Activated T-cell treated with anti-CD3 and anti-CD28 coated beads, Interleukin-2, amount 50 U/mL, for 72 hours (primary cell): Measurements from ENCODE around the gene GLUD1. TPM values are rescaled to one million over a fixed set of nuclear protein-coding genes. Genes with fewer than 3 reads are reported as not detected.
"Not testable (repeated sequence)": the region's sequence is repeated elsewhere in the genome, so short reads cannot be mapped to it uniquely, and the experiment has no call there.

ENCODE experiments used
- ATAC-seq, 2 donors: fragments of 150-1000 bp; cut with Tn5 transposase; replicated peaks in 1 of 2; 2 replicates each; pipeline ENCODE4 v1.10.0; 2021; ENCODE audit warnings: moderate library complexity in 2 of 2, mild to moderate bottlenecking in 1 of 2
- DNase-seq, 2 donors: peaks; one replicate each; pipeline ENCODE4 v3.0.0; 2021 to 2022; ENCODE audit warnings: mixed read lengths in 1 of 2
- H3K27ac Mint-ChIP-seq: one replicate; pipeline ENCODE4 v1.8.0; 2022; ENCODE audit warnings: mild to moderate bottlenecking, moderate library complexity, mixed read lengths
- H3K27me3 Mint-ChIP-seq: one replicate; pipeline ENCODE4 v1.8.0; 2022; ENCODE audit warnings: low read depth, mixed read lengths
- H3K36me3 Mint-ChIP-seq, 2 donors: one replicate each; pipeline ENCODE4 v1.8.0; 2022; ENCODE audit warnings: mixed read lengths in 2 of 2, mild to moderate bottlenecking in 1 of 2; ENCODE audit not compliant: insufficient read depth in 2 of 2
- H3K4me1 Mint-ChIP-seq: one replicate; pipeline ENCODE4 v1.8.0; 2022; ENCODE audit warnings: low read depth, mixed read lengths
- H3K4me3 Mint-ChIP-seq, 2 donors: one replicate each; pipeline ENCODE4 v1.8.0; 2022; ENCODE audit warnings: mild to moderate bottlenecking in 2 of 2, mixed read lengths in 2 of 2, moderate library complexity in 2 of 2
- H3K9me3 Mint-ChIP-seq, 2 donors: one replicate each; pipeline ENCODE4 v1.8.0; 2022; ENCODE audit warnings: mixed read lengths in 2 of 2
- total RNA-seq, 2 donors: library from RNA; stranded (reverse); gene quantifications; one replicate each; pipeline ENCODE4 v1.2.3, GENCODE V29; 2022

Gene GLUD1
- total RNA-seq, 2 donors from 2014 or later = 123 to 160 TPM

GRCh38 chr10:87025285-87025958, 69.2 kb downstream of the GLUD1 start:
- DNase-seq (peak; percentile 45 to 51), ATAC-seq (peak; percentile 98 to 100)
- not testable (repeated sequence) for H3K9me3 Mint-ChIP-seq, H3K27me3 Mint-ChIP-seq, H3K4me1 Mint-ChIP-seq, H3K36me3 Mint-ChIP-seq
- peak overlapping the region; percentile 76 for H3K27ac Mint-ChIP-seq
- H3K4me3 Mint-ChIP-seq = peak overlapping the region; percentile 56 to 66

GRCh38 chr10:87020056-87020455, 74.6 kb downstream of the GLUD1 start, which contains the start of gene FAM25A:
TSS of gene FAM25A (plus strand) at chr10:87020294. CDS start at chr10:87020325, 31 bp downstream.
- not testable (repeated sequence) for H3K36me3 Mint-ChIP-seq, ATAC-seq, H3K27ac Mint-ChIP-seq, H3K4me3 Mint-ChIP-seq, H3K27me3 Mint-ChIP-seq, H3K9me3 Mint-ChIP-seq, DNase-seq, H3K4me1 Mint-ChIP-seq

- DNase-seq, H3K27ac Mint-ChIP-seq, H3K4me1 Mint-ChIP-seq, H3K9me3 Mint-ChIP-seq, H3K36me3 Mint-ChIP-seq, ATAC-seq, H3K4me3 Mint-ChIP-seq, H3K27me3 Mint-ChIP-seq: not testable (repeated sequence)
Observed at GRCh38 chr10:87019504-87019903, 75.1 kb downstream of the GLUD1 start.

DNA sequence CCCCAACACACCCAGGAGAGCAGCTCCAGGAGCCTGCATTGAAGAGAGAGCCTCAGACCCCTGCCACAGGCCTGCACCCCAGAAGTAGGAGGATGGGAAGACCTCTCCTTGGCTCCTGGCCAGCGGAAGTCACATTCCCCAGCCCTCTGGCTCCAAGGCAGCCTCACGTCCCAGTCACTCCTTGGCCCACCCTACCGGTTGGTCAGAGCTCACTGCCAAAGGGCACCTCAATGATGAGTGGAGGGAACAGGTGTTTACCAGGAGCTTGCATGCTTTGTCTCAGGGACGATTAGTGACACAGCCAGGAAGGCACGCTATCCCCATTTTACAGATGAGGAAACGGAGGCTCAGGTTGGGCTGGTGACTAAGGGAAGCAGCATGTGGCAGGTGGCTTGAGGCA, 75.6 kb downstream of the GLUD1 start:
- H3K36me3 Mint-ChIP-seq, H3K4me1 Mint-ChIP-seq, H3K27ac Mint-ChIP-seq, DNase-seq, H3K4me3 Mint-ChIP-seq, ATAC-seq, H3K9me3 Mint-ChIP-seq, H3K27me3 Mint-ChIP-seq: not testable (repeated sequence)

- H3K4me3 Mint-ChIP-seq, ATAC-seq, H3K4me1 Mint-ChIP-seq, H3K9me3 Mint-ChIP-seq, H3K36me3 Mint-ChIP-seq, DNase-seq, H3K27me3 Mint-ChIP-seq, H3K27ac Mint-ChIP-seq: not testable (repeated sequence)
Observed at GRCh38 chr10:87018127-87018526, 76.5 kb downstream of the GLUD1 start.

GRCh38 chr10:87014986-87015716, 79.5 kb downstream of the GLUD1 start:
- not testable (repeated sequence) for H3K4me3 Mint-ChIP-seq, H3K27ac Mint-ChIP-seq, ATAC-seq, DNase-seq, H3K27me3 Mint-ChIP-seq, H3K36me3 Mint-ChIP-seq, H3K4me1 Mint-ChIP-seq, H3K9me3 Mint-ChIP-seq

- H3K4me3 Mint-ChIP-seq = peak overlapping the region in 1 of 2 donors; percentile 2
- not testable (repeated sequence) for ATAC-seq, H3K4me1 Mint-ChIP-seq, H3K27me3 Mint-ChIP-seq, H3K36me3 Mint-ChIP-seq, H3K27ac Mint-ChIP-seq, DNase-seq, H3K9me3 Mint-ChIP-seq
Observed at GRCh38 chr10:87013528-87013927, 81.1 kb downstream of the GLUD1 start.

GRCh38 chr10:87009134-87009696, 85.4 kb downstream of the GLUD1 start:
- not testable (repeated sequence) for H3K9me3 Mint-ChIP-seq, H3K27me3 Mint-ChIP-seq, ATAC-seq, H3K27ac Mint-ChIP-seq, H3K36me3 Mint-ChIP-seq, H3K4me1 Mint-ChIP-seq, DNase-seq, H3K4me3 Mint-ChIP-seq

- H3K36me3 Mint-ChIP-seq, H3K4me3 Mint-ChIP-seq, H3K9me3 Mint-ChIP-seq, H3K27me3 Mint-ChIP-seq, DNase-seq, ATAC-seq, H3K27ac Mint-ChIP-seq, H3K4me1 Mint-ChIP-seq: not testable (repeated sequence)
Observed at GRCh38 chr10:87008303-87008702, 86.3 kb downstream of the GLUD1 start.

- not testable (repeated sequence) for ATAC-seq
Observed at GRCh38 chr10:87007674-87008073, 87.0 kb downstream of the GLUD1 start.

GRCh38 chr10:87007124-87007523, 87.5 kb downstream of the GLUD1 start:
- not testable (repeated sequence) for DNase-seq, H3K27ac Mint-ChIP-seq, H3K36me3 Mint-ChIP-seq, H3K4me1 Mint-ChIP-seq, H3K9me3 Mint-ChIP-seq, ATAC-seq, H3K4me3 Mint-ChIP-seq, H3K27me3 Mint-ChIP-seq

More at GRCh38 chr10:87007674-87008073, 87.0 kb downstream of the GLUD1 start:
- H3K36me3 Mint-ChIP-seq, H3K9me3 Mint-ChIP-seq, H3K27ac Mint-ChIP-seq, DNase-seq, H3K27me3 Mint-ChIP-seq, H3K4me1 Mint-ChIP-seq, H3K4me3 Mint-ChIP-seq: not testable (repeated sequence)

GRCh38 chr10:87000491-87000890, 94.2 kb downstream of the GLUD1 start:
- H3K27me3 Mint-ChIP-seq = no peaks in the 10 kb centered on the region
- no peaks in the 10 kb centered on the region for H3K9me3 Mint-ChIP-seq
- no peak overlapping the region for H3K4me3 Mint-ChIP-seq
- no peaks in the 10 kb centered on the region for H3K4me1 Mint-ChIP-seq
- H3K36me3 Mint-ChIP-seq = no peaks in the 10 kb centered on the region
- DNase-seq = no peak
- no peak overlapping the region for H3K27ac Mint-ChIP-seq
- ATAC-seq = no peak
